Kidney (tissue), 14 donors: ENCODE results near the gene TTYH2. TPM values are rescaled to one million over a fixed set of nuclear protein-coding genes. Genes with fewer than 3 reads are reported as not detected.
A peak's percentile ranks its signal among the peaks of the same experiment; 100 is the strongest.
"Not testable (repeated sequence)": the region's sequence is repeated elsewhere in the genome, so short reads cannot be mapped to it uniquely, and the experiment has no call there.

ENCODE experiments used
- DNase-seq, 5 donors: peaks; one replicate each; pipeline ENCODE4 v3.0.0-alpha.2; 2013 to 2020
- FAIRE-seq: peaks from 2 replicates; lab custom pipeline; 2012; peaks lifted over from hg19 to GRCh38; lab: Jason Lieb, UNC
- H3K27ac ChIP-seq, 2 donors: one replicate each; pipeline ENCODE4 v1.7.0; 2013; ENCODE audit warnings: low read depth in 2 of 2, low read length in 2 of 2, inconsistent platforms in 1 of 2
- H3K27me3 ChIP-seq: one replicate; pipeline ENCODE4 v1.7.1; 2013; ENCODE audit warnings: low read length, inconsistent platforms; ENCODE audit not compliant: control insufficient read depth, insufficient read depth
- H3K36me3 ChIP-seq, 3 donors: one replicate each; pipeline versions ENCODE4 v1.7.0 to v1.7.1; 2013; ENCODE audit warnings: low read length in 3 of 3, control low read depth in 1 of 3, inconsistent platforms in 1 of 3; ENCODE audit not compliant: insufficient read depth in 3 of 3, control insufficient read depth in 2 of 3
- H3K4me1 ChIP-seq, 3 donors: one replicate each; pipeline versions ENCODE4 v1.7.0 to v1.7.1; 2013; ENCODE audit warnings: low read length in 3 of 3, inconsistent platforms in 1 of 3, low read depth in 1 of 3; ENCODE audit not compliant: control insufficient read depth in 2 of 3, insufficient read depth in 2 of 3
- H3K4me3 ChIP-seq, 3 donors: one replicate each; pipeline versions ENCODE4 v1.7.0 to v1.8.1; 2013; ENCODE audit warnings: low read length in 3 of 3, control low read depth in 1 of 3, inconsistent platforms in 1 of 3
- H3K9ac ChIP-seq, 3 donors: one replicate each; pipeline versions ENCODE4 v1.7.0 to v1.7.1; 2013; ENCODE audit warnings: low read length in 3 of 3, control low read depth in 1 of 3, inconsistent platforms in 1 of 3
- H3K9me3 ChIP-seq, 3 donors: one replicate each; pipeline versions ENCODE4 v1.7.0 to v1.7.1; 2013; ENCODE audit warnings: low read length in 3 of 3, control low read depth in 1 of 3, inconsistent platforms in 1 of 3; ENCODE audit not compliant: control insufficient read depth in 2 of 3, insufficient read depth in 1 of 3
- intact Hi-C: fragments of 100-400 bp; cut with DNase I; formaldehyde crosslinking; loops from one replicate; pipeline ENCODE4 v1.11.1; 2022
- polyA plus RNA-seq: library from polyadenylated mRNA; stranded (reverse); fragments of 350-450 nt; fragmentation: Illumina TruSeq; extraction: RNeasy Lipid Tissue Mini Kit (QIAGEN cat#74804); gene quantifications from one replicate; pipeline ENCODE4 v1.2.3, GENCODE V29; 2014; ENCODE audit warnings: low read depth, low replicate concordance; ENCODE audit not compliant: insufficient read depth
- total RNA-seq: library from RNA; stranded (reverse); fragmentation: NEBNext Ultra II Directional; extraction: Animal tissue kit (Norgen Biotek cat#: 25700); gene quantifications from one replicate; pipeline ENCODE4 v1.2.1, GENCODE V29; 2021
- TF ChIP-seq, protein P1 (sequence below): IDR thresholded peaks from 3 replicates; pipeline ENCODE4 v1.5.1; 2012; ENCODE audit warnings: mild to moderate bottlenecking, moderate library complexity, borderline replicate concordance; ENCODE audit not compliant: insufficient read depth; ENCODE audit errors: extremely low read depth
- donor health status: control.
- donor health status: control.
- donor health status: control.
- donor health status: control.
- donor health status: control.
- donor health status: DM: yes; HTN: yes; CAD: no.
- donor health status: Normal renal cell carcinoma (clear cell type).

TTYH2 gene
- total and polyA plus RNA-seq, 2 donors from 2014 or later = 2.4 to 7.1 TPM

DNA sequence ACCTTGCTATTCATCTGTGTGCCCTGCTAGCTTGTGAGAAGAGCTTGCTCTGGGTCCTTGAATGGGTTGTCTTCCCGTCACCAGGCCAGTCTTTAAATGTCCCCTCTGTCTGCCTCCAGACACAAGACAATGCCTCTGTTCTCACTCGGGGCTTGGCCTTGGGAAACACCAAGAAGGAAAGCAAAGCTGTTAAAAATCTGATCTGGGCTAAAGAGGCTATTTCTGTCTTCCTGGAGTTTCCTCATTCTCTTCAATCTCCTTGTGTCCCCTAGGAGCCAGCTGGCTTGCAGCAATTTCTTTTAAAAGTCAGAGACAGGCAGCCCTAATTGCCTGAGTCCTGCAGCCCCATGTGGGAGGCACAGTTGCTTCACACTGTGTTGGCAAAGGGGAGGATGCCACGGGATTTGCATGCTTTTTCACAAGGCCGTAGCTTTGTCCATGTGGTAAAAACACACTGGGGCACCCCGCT is 63.2 kb downstream of the TTYH2 start:
- FAIRE-seq = no peak
- Histone ChIP-seq H3K9me3 (no peaks in the 10 kb centered on the region), H3K27ac (no peak overlapping the region), H3K36me3 (no peaks in the 10 kb centered on the region), H3K4me3 (no peak overlapping the region), H3K4me1 (peaks cover 0 to 4% (median 3%) of the 10 kb centered on the region in 3 donors), H3K27me3 (no peaks in the 10 kb centered on the region), H3K9ac (no peak overlapping the region)
- TF ChIP-seq, protein P1, sequence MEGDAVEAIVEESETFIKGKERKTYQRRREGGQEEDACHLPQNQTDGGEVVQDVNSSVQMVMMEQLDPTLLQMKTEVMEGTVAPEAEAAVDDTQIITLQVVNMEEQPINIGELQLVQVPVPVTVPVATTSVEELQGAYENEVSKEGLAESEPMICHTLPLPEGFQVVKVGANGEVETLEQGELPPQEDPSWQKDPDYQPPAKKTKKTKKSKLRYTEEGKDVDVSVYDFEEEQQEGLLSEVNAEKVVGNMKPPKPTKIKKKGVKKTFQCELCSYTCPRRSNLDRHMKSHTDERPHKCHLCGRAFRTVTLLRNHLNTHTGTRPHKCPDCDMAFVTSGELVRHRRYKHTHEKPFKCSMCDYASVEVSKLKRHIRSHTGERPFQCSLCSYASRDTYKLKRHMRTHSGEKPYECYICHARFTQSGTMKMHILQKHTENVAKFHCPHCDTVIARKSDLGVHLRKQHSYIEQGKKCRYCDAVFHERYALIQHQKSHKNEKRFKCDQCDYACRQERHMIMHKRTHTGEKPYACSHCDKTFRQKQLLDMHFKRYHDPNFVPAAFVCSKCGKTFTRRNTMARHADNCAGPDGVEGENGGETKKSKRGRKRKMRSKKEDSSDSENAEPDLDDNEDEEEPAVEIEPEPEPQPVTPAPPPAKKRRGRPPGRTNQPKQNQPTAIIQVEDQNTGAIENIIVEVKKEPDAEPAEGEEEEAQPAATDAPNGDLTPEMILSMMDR = no peak
- DNase-seq = peak in 1 of 5 donors; percentile 67
- intact Hi-C loops = no loop called here

DNA sequence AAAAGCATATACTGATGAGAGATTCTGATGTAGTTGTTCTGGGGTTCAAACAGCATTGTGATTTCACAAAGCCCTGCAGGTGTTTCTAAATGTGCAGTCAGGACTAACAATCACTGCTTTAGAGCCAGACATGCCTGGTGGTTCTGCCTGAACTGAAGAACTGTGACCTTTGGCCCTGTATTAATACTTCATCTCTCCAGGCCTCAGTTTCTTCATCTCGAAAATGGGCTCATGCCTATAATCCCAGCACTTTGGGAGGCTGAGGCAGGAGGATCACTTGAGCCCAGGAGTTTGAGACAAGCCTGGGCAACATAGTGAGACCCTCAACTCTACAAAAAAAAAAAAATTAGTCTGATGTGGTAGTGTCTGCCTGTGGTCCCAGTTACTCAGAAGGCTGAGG is 64.6 kb downstream of the TTYH2 start:
- Histone ChIP-seq H3K9ac (no peak overlapping the region), H3K27me3 (no peaks in the 10 kb centered on the region), H3K4me3 (no peak overlapping the region), H3K36me3 (no peaks in the 10 kb centered on the region), H3K27ac (no peak overlapping the region), H3K4me1 (peaks cover 0 to 4% (median 3%) of the 10 kb centered on the region in 3 donors), H3K9me3 (no peaks in the 10 kb centered on the region)
- TF ChIP-seq, protein P1 = no peak
- intact Hi-C loops = no loop called here
- FAIRE-seq (no peak), DNase-seq (no peak)

DNA sequence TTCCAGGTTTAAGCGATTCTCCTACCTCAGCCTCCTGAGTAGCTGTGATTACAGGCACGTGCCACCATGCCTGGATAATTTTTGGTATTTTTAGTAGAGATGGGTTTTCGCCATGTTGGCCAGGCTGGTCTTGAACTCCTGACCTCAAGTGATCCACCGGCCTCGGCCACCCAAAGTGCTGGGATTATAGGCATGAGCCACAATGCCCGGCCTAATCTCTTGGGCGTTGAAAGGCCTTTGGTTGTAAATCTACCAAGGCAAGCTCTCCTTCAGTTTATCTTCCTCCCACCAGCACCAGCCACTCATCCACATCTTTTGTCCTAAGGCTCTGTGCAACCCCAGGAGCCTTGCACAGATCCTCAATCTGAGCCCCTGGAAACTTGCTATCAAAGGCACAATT is 66.2 kb downstream of the TTYH2 start:
- DNase-seq, intact Hi-C loops, H3K9ac ChIP-seq, H3K27ac ChIP-seq, H3K36me3 ChIP-seq, H3K4me1 ChIP-seq, H3K27me3 ChIP-seq, H3K4me3 ChIP-seq, H3K9me3 ChIP-seq, FAIRE-seq: not testable (repeated sequence)

GRCh38 chr17:74280093-74280513 is 66.7 kb downstream of the TTYH2 start:
- H3K4me3 ChIP-seq = no peak overlapping the region
- H3K4me1 ChIP-seq = no peaks in the 10 kb centered on the region
- FAIRE-seq (no peak), DNase-seq (no peak)
- no peak overlapping the region for H3K9ac ChIP-seq
- no peaks in the 10 kb centered on the region for H3K9me3 ChIP-seq
- no peak overlapping the region for H3K27ac ChIP-seq
- H3K36me3 ChIP-seq = no peaks in the 10 kb centered on the region
- H3K27me3 ChIP-seq = no peaks in the 10 kb centered on the region
- TF ChIP-seq, protein P1 = no peak
- intact Hi-C loops = no loop called here
